ENCODE measurements around the gene PHACTR2. TPM values are rescaled to one million over a fixed set of nuclear protein-coding genes. Genes with fewer than 3 reads are reported as not detected.
A peak's percentile ranks its signal among the peaks of the same experiment; 100 is the strongest.

The PHACTR2 gene
- total RNA-seq, 5 donors from 2014 or later (not counting 1 experiment from before 2014, with no cell fraction given): 31.9 to 50.3 (median 36.7) TPM

DNA sequence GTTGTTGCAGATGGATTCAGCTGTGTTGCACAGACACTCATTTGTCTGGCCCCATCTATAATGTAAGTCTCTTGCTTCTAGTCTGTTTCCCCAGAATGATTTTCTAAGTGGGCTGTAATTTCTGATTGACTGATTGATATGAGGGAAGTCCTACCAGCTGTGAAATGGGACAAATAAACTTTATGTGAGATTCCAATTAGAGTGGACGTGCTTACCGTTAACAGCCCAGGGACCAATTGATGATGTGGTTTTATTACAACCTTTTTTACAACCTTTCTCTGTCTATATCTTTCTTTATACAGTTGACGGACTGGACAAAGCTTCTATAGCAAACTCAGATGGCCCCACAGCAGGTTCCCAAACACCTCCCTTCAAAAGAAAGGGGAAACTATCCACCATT, 33.9 kb downstream of the PHACTR2 start:
- H3K9me3 Mint-ChIP-seq: peaks cover 0 to 11% (median 7%) of the 10 kb centered on the region in 3 donors
- DNase-seq (no peak), ATAC-seq (replicated peaks in 1 of 4) (no peak)
- no peak overlapping the region for H3K4me3 Mint-ChIP-seq
- no peaks in the 10 kb centered on the region for H3K9me3 ChIP-seq
- ChIA-PET CTCF (no interaction called here), POLR2A (no interaction called here)
- H3K27ac Mint-ChIP-seq: no peak overlapping the region
- H3K27me3 ChIP-seq (replicated peaks in 1 of 2; ENCODE audit: control insufficient read depth in 2 of 2, extremely low read depth in 1 of 2, insufficient read depth in 2 of 2, low read length in 1 of 2): no peaks in the 10 kb centered on the region
- no peaks in the 10 kb centered on the region for H3K36me3 ChIP-seq (ENCODE audit: control insufficient read depth in 2 of 2, extremely low read depth in 1 of 2, insufficient read depth in 1 of 2, low read length in 1 of 2)
- no peak overlapping the region for H3K4me3 ChIP-seq (ENCODE audit: control insufficient read depth in 1 of 2, extremely low read depth in 1 of 2, low read length in 1 of 2)
- peaks cover 41% of the 10 kb centered on the region for H3K36me3 Mint-ChIP-seq
- H3K4me1 ChIP-seq (ENCODE audit: control insufficient read depth in 1 of 2, extremely low read depth in 1 of 2, insufficient read depth in 2 of 2, low read length in 2 of 2): no peaks in the 10 kb centered on the region
- H3K27ac ChIP-seq (ENCODE audit: low read length): no peak overlapping the region
- peaks cover 6 to 10% (median 7%) of the 10 kb centered on the region in 3 donors for H3K4me1 Mint-ChIP-seq
- WGBS (ENCODE audit: insufficient coverage): no CpG with 5 or more reads among the region's 3 CpGs
- no peaks in the 10 kb centered on the region for H3K27me3 Mint-ChIP-seq

DNA sequence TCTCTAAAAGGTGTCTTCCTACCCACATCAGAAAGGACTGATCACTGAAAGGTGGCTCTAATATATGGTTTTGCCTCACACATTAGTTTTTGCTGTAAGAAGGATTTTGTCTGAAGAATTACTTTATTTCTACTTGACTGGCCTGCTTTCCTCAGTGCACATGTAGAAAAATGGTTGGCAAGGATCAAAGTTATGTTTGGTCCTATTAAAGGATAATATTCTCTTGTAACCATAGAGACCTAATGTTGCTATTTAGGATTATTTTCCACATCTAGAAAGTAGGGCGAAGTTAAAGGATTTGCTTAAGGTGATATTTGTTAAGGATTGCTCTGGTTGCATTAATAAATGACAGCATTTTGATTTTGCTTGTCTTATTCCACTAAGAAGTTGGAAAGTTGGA, 40.7 kb downstream of the PHACTR2 start:
- ChIA-PET POLR2A (no interaction called here), CTCF (no interaction called here)
- DNase-seq (no peak), ATAC-seq (replicated peaks in 1 of 4) (no peak)
- Histone ChIP-seq H3K9me3 (no peaks in the 10 kb centered on the region), H3K27me3 (replicated peaks in 1 of 2; ENCODE audit: control insufficient read depth in 2 of 2, extremely low read depth in 1 of 2, insufficient read depth in 2 of 2, low read length in 1 of 2) (no peaks in the 10 kb centered on the region), H3K27ac (ENCODE audit: low read length) (no peak overlapping the region), H3K4me3 (ENCODE audit: control insufficient read depth in 1 of 2, extremely low read depth in 1 of 2, low read length in 1 of 2) (no peak overlapping the region), H3K4me1 (ENCODE audit: control insufficient read depth in 1 of 2, extremely low read depth in 1 of 2, insufficient read depth in 2 of 2, low read length in 2 of 2) (no peaks in the 10 kb centered on the region), H3K36me3 (ENCODE audit: control insufficient read depth in 2 of 2, extremely low read depth in 1 of 2, insufficient read depth in 1 of 2, low read length in 1 of 2) (peaks cover 0 to 3% of the 10 kb centered on the region in 2 donors)
- WGBS (ENCODE audit: insufficient coverage): no CpG with 5 or more reads among the region's 1 CpG
- Mint-ChIP-seq H3K36me3 (peaks cover 57% of the 10 kb centered on the region), H3K27ac (no peak overlapping the region), H3K4me1 (peaks cover 0 to 7% (median 3%) of the 10 kb centered on the region in 3 donors), H3K4me3 (no peak overlapping the region), H3K27me3 (no peaks in the 10 kb centered on the region), H3K9me3 (peaks cover 0 to 6% (median 4%) of the 10 kb centered on the region in 3 donors)

DNA sequence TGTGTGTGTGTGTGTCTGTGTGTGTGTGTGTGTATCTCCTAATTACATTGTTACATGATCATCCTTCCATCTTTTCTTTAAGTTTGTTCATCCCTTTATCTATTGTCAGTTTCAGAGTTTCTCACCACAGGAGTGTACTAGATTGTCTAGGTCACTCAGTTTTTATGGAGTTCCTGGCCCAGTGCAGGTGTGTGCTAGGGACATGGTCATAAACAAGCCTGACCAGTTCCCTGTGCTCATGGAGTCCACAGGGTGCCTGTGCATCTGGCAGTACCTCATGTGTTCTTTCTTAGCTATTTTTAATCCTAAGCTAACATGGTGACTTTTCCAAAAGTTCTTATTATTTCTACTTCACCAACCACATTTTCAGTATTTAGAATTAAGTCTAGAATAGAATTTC, 43.9 kb downstream of the PHACTR2 start:
- DNase-seq (no peak), ATAC-seq (replicated peaks in 1 of 4) (no peak)
- peaks cover 57% of the 10 kb centered on the region for H3K36me3 Mint-ChIP-seq
- H3K27ac Mint-ChIP-seq: no peak overlapping the region
- ChIA-PET POLR2A (no interaction called here), CTCF (no interaction called here)
- Histone ChIP-seq H3K9me3 (no peaks in the 10 kb centered on the region), H3K27me3 (replicated peaks in 1 of 2; ENCODE audit: control insufficient read depth in 2 of 2, extremely low read depth in 1 of 2, insufficient read depth in 2 of 2, low read length in 1 of 2) (no peaks in the 10 kb centered on the region), H3K4me3 (ENCODE audit: control insufficient read depth in 1 of 2, extremely low read depth in 1 of 2, low read length in 1 of 2) (no peak overlapping the region), H3K36me3 (ENCODE audit: control insufficient read depth in 2 of 2, extremely low read depth in 1 of 2, insufficient read depth in 1 of 2, low read length in 1 of 2) (peaks cover 0 to 7% of the 10 kb centered on the region in 2 donors), H3K4me1 (ENCODE audit: control insufficient read depth in 1 of 2, extremely low read depth in 1 of 2, insufficient read depth in 2 of 2, low read length in 2 of 2) (no peaks in the 10 kb centered on the region), H3K27ac (ENCODE audit: low read length) (no peak overlapping the region)
- no peak overlapping the region for H3K4me3 Mint-ChIP-seq
- no peaks in the 10 kb centered on the region for H3K27me3 Mint-ChIP-seq
- peaks cover 0 to 6% (median 2%) of the 10 kb centered on the region in 3 donors for H3K4me1 Mint-ChIP-seq
- peaks cover 0 to 6% (median 4%) of the 10 kb centered on the region in 3 donors for H3K9me3 Mint-ChIP-seq

DNA sequence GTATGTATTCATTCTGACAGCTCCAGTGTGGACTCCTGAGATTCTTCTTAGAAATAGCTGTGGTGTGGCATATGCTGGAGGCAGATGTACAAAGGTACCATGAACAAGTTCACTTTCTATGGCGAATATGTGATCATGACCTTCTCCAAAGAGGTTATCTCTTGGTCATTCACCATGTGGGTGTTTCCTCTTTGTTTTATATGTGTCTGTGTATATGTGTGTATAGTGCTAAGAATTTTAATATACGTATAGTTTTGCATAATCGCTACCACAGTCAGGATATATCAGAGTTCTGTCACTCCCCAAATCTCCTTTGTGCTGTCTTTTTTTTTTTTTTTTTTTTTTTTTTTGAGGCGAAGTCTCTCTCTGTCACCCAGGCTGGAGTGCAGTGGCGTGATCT, 47.1 kb downstream of the PHACTR2 start:
- peaks cover 0 to 9% (median 6%) of the 10 kb centered on the region in 3 donors for H3K9me3 Mint-ChIP-seq
- H3K4me3 Mint-ChIP-seq: no peak overlapping the region
- ChIA-PET POLR2A (no interaction called here), CTCF (interaction anchor here in 1 of 2 donors (0.7 kb wide), 1 partner anchor 1909 kb away, joined by 8 read pairs; no protein-coding TSS in a partner anchor)
- H3K27me3 Mint-ChIP-seq: no peaks in the 10 kb centered on the region
- H3K9me3 ChIP-seq: no peaks in the 10 kb centered on the region
- ATAC-seq (replicated peaks in 1 of 4): no peak
- no peak overlapping the region for H3K4me3 ChIP-seq (ENCODE audit: control insufficient read depth in 1 of 2, extremely low read depth in 1 of 2, low read length in 1 of 2)
- no peaks in the 10 kb centered on the region for H3K27me3 ChIP-seq (replicated peaks in 1 of 2; ENCODE audit: control insufficient read depth in 2 of 2, extremely low read depth in 1 of 2, insufficient read depth in 2 of 2, low read length in 1 of 2)
- H3K27ac Mint-ChIP-seq: no peak overlapping the region
- DNase-seq: no peak
- H3K4me1 Mint-ChIP-seq: peaks cover 0 to 6% (median 2%) of the 10 kb centered on the region in 3 donors
- peaks cover 0 to 7% of the 10 kb centered on the region in 2 donors for H3K36me3 ChIP-seq (ENCODE audit: control insufficient read depth in 2 of 2, extremely low read depth in 1 of 2, insufficient read depth in 1 of 2, low read length in 1 of 2)
- 83% methylated on average over 1 of the region's 5 CpGs for WGBS (ENCODE audit: insufficient coverage)
- H3K27ac ChIP-seq (ENCODE audit: low read length): no peak overlapping the region
- H3K36me3 Mint-ChIP-seq: peaks cover 53% of the 10 kb centered on the region
- H3K4me1 ChIP-seq (ENCODE audit: control insufficient read depth in 1 of 2, extremely low read depth in 1 of 2, insufficient read depth in 2 of 2, low read length in 2 of 2): no peaks in the 10 kb centered on the region

DNA sequence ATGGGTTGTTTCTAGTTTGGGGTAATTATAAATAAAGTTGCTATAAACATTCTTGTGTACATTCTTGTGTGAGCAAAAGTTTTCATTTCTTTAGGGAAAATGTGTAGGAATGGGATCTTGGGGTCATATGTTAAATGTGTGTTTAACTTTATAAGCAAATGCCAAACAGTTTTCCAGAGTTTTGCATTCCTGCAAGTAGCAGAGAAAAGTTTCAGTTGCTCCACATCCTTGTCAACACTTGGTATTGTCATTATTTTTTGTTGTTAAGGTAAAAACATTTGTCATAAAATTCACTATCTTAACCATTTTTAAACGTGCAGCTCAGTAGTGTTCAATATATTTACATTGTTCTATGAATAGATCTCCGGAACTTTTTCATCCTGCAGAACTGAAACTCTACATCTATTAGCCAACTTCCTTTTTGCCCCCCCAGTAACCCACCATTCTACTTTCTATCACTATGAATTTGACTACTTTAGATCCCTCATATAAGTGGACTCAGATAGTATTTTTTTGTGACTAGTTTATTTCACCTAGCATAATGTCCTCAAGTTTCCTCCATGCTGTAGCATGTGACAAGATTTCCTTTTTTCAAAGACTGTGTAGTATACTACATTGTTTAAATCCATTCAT, 48.4 kb downstream of the PHACTR2 start:
- peaks cover 0 to 9% (median 6%) of the 10 kb centered on the region in 3 donors for H3K9me3 Mint-ChIP-seq
- no CpG with 5 or more reads among the region's 2 CpGs for WGBS (ENCODE audit: insufficient coverage)
- H3K27ac Mint-ChIP-seq: peak overlapping the region in 1 of 2 donors; percentile 40
- H3K4me3 Mint-ChIP-seq: no peak overlapping the region
- no peak for DNase-seq
- no peak overlapping the region for H3K4me3 ChIP-seq (ENCODE audit: control insufficient read depth in 1 of 2, extremely low read depth in 1 of 2, low read length in 1 of 2)
- H3K27me3 Mint-ChIP-seq: no peaks in the 10 kb centered on the region
- no peak for ATAC-seq (replicated peaks in 1 of 4)
- no peak overlapping the region for H3K27ac ChIP-seq (ENCODE audit: low read length)
- H3K27me3 ChIP-seq (replicated peaks in 1 of 2; ENCODE audit: control insufficient read depth in 2 of 2, extremely low read depth in 1 of 2, insufficient read depth in 2 of 2, low read length in 1 of 2): no peaks in the 10 kb centered on the region
- H3K36me3 ChIP-seq (ENCODE audit: control insufficient read depth in 2 of 2, extremely low read depth in 1 of 2, insufficient read depth in 1 of 2, low read length in 1 of 2): peaks cover 0 to 7% of the 10 kb centered on the region in 2 donors
- H3K9me3 ChIP-seq: no peaks in the 10 kb centered on the region
- H3K4me1 Mint-ChIP-seq: peaks cover 0 to 10% (median 3%) of the 10 kb centered on the region in 3 donors
- ChIA-PET CTCF (no interaction called here), POLR2A (no interaction called here)
- H3K36me3 Mint-ChIP-seq: peaks cover 43% of the 10 kb centered on the region
- no peaks in the 10 kb centered on the region for H3K4me1 ChIP-seq (ENCODE audit: control insufficient read depth in 1 of 2, extremely low read depth in 1 of 2, insufficient read depth in 2 of 2, low read length in 2 of 2)

DNA sequence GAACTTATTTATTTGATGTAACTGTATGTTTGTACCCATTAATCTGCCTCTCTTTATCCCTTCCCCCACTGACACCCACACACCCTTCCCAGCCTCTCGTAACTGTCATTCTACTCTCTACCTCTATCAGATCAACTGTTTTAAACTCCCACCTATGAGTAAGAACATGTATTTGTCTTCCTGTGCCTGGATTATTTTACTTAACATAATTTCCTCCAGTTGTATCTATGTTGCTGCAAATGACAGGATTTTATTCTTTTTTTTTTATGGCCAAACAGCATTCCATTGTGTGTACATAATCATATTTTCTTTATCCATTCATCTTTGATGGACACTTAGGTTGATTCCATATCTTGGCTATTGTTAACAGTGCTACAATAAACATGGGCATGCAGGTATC, 49.3 kb downstream of the PHACTR2 start:
- Histone ChIP-seq H3K27me3 (replicated peaks in 1 of 2; ENCODE audit: control insufficient read depth in 2 of 2, extremely low read depth in 1 of 2, insufficient read depth in 2 of 2, low read length in 1 of 2) (no peaks in the 10 kb centered on the region), H3K27ac (ENCODE audit: low read length) (no peak overlapping the region), H3K4me3 (ENCODE audit: control insufficient read depth in 1 of 2, extremely low read depth in 1 of 2, low read length in 1 of 2) (no peak overlapping the region), H3K36me3 (ENCODE audit: control insufficient read depth in 2 of 2, extremely low read depth in 1 of 2, insufficient read depth in 1 of 2, low read length in 1 of 2) (peaks cover 0 to 7% of the 10 kb centered on the region in 2 donors), H3K9me3 (no peaks in the 10 kb centered on the region), H3K4me1 (ENCODE audit: control insufficient read depth in 1 of 2, extremely low read depth in 1 of 2, insufficient read depth in 2 of 2, low read length in 2 of 2) (no peaks in the 10 kb centered on the region)
- DNase-seq (no peak), ATAC-seq (replicated peaks in 1 of 4) (no peak)
- Mint-ChIP-seq H3K4me3 (no peak overlapping the region), H3K27ac (no peak overlapping the region), H3K36me3 (peaks cover 37% of the 10 kb centered on the region), H3K27me3 (no peaks in the 10 kb centered on the region), H3K4me1 (peaks cover 5 to 17% (median 9%) of the 10 kb centered on the region in 3 donors), H3K9me3 (peaks cover 0 to 9% (median 6%) of the 10 kb centered on the region in 3 donors)
- CTCF ChIA-PET: no interaction called here
- POLR2A ChIA-PET: no interaction called here
- WGBS (ENCODE audit: insufficient coverage): 60% methylated on average over 1 of the region's 1 CpG

Data from T-cell (primary cell).